T-cell (primary cell): ENCODE data around the gene SPDYE16. TPM values are rescaled to one million over a fixed set of nuclear protein-coding genes. Genes with fewer than 3 reads are reported as not detected.
"Not testable (repeated sequence)": the region's sequence is repeated elsewhere in the genome, so short reads cannot be mapped to it uniquely, and the experiment has no call there.

Experiments
- ATAC-seq, 4 experiments: fragments of 200-7000 bp in 3 of 4; fragments of 150-1000 bp in 1 of 4; cut with Tn5 transposase; replicated peaks in 1 of 4; 1 replicate in 3 of 4; 2 replicates in 1 of 4; pipeline ENCODE4 v1.10.0; 2021; ENCODE audit warnings: moderate library complexity in 3 of 4, mild to moderate bottlenecking in 2 of 4, moderate number of reproducible peaks in 1 of 4
- CTCF ChIA-PET, 2 donors: fragments of 300-600 bp; sonication (Branson Sonifier 250); formaldehyde crosslinking; loops; one replicate each; lab custom pipeline; 2022; ENCODE audit warnings: antibody characterized with exemption in 2 of 2; lab: Charles Lee
- POLR2A ChIA-PET, 2 donors: fragments of 300-600 bp; sonication (Branson Sonifier 250); formaldehyde crosslinking; loops; one replicate each; lab custom pipeline; 2022; ENCODE audit warnings: antibody characterized with exemption in 2 of 2; lab: Charles Lee
- DNase-seq, 35 experiments: peaks; one replicate each; pipeline versions ENCODE4 v3.0.0 to v3.0.0-alpha.2; 2013 to 2023
- H3K27ac ChIP-seq: one replicate; pipeline ENCODE4 v1.5.1; 2013; ENCODE audit warnings: low read length
- H3K27me3 ChIP-seq, 2 experiments: replicated peaks in 1 of 2; 1 replicate in 1 of 2; 2 replicates in 1 of 2; pipeline versions ENCODE4 v1.6.1 to v1.7.0; 2013; ENCODE audit warnings: low read length in 1 of 2, mixed read lengths in 1 of 2; ENCODE audit not compliant: control insufficient read depth in 2 of 2, insufficient read depth in 2 of 2; ENCODE audit errors: extremely low read depth in 1 of 2
- H3K36me3 ChIP-seq, 2 donors: 1 replicate in 1 of 2; 2 replicates in 1 of 2; pipeline versions ENCODE4 v1.6.1 to v1.7.0; 2013; ENCODE audit warnings: low read length in 1 of 2; ENCODE audit not compliant: control insufficient read depth in 2 of 2, insufficient read depth in 1 of 2; ENCODE audit errors: extremely low read depth in 1 of 2
- H3K4me1 ChIP-seq, 2 experiments: 1 replicate in 1 of 2; 2 replicates in 1 of 2; pipeline versions ENCODE4 v1.6.1 to v1.7.0; 2013; ENCODE audit warnings: low read length in 2 of 2, mixed read lengths in 1 of 2; ENCODE audit not compliant: insufficient read depth in 2 of 2, control insufficient read depth in 1 of 2; ENCODE audit errors: extremely low read depth in 1 of 2
- H3K4me3 ChIP-seq, 2 donors: 1 replicate in 1 of 2; 2 replicates in 1 of 2; pipeline versions ENCODE4 v1.5.1 to v1.7.0; 2013; ENCODE audit warnings: mild to moderate bottlenecking in 2 of 2, low read length in 1 of 2, moderate library complexity in 1 of 2; ENCODE audit not compliant: control insufficient read depth in 1 of 2; ENCODE audit errors: extremely low read depth in 1 of 2
- H3K9me3 ChIP-seq: 2 replicates; pipeline ENCODE4 v1.7.0; 2013
- H3K27ac Mint-ChIP-seq, 2 donors: one replicate each; pipeline ENCODE4 v1.8.0; 2020 to 2021; ENCODE audit warnings: mild to moderate bottlenecking in 2 of 2, mixed read lengths in 2 of 2
- H3K27me3 Mint-ChIP-seq, 2 donors: one replicate each; pipeline ENCODE4 v1.8.0; 2021 to 2022; ENCODE audit warnings: mixed read lengths in 2 of 2
- H3K36me3 Mint-ChIP-seq: one replicate; pipeline ENCODE4 v1.8.0; 2021; ENCODE audit warnings: mixed read lengths
- H3K4me1 Mint-ChIP-seq, 3 donors: one replicate each; pipeline ENCODE4 v1.8.0; 2020 to 2022; ENCODE audit warnings: mixed read lengths in 3 of 3, mild to moderate bottlenecking in 1 of 3
- H3K4me3 Mint-ChIP-seq, 3 donors: one replicate each; pipeline ENCODE4 v1.8.0; 2020 to 2022; ENCODE audit warnings: mild to moderate bottlenecking in 3 of 3, mixed read lengths in 3 of 3, moderate library complexity in 3 of 3
- H3K9me3 Mint-ChIP-seq, 3 donors: one replicate each; pipeline ENCODE4 v1.8.0; 2020 to 2022; ENCODE audit warnings: mixed read lengths in 3 of 3
- WGBS: methylation state at CpG from one replicate; pipeline ENCODE4 v1.1.5; 2013; ENCODE audit warnings: missing lambda C conversion rate; ENCODE audit not compliant: insufficient coverage; 5-methylcytosine and 5-hydroxymethylcytosine counted together
- total RNA-seq, 35 experiments: library from RNA in 6 of 35; stranded (reverse) in 6 of 35; fragments of 120-200 nt in 1 of 35; gene quantifications; one replicate each; pipeline versions ENCODE4 v1.2.1 to v1.2.4 and lab custom pipeline; 2013 to 2026

The SPDYE16 gene
- total RNA-seq, 5 donors from 2014 or later (not counting 1 experiment from before 2014, with no cell fraction given): 0.33 to 0.96 (median 0.73) TPM

DNA sequence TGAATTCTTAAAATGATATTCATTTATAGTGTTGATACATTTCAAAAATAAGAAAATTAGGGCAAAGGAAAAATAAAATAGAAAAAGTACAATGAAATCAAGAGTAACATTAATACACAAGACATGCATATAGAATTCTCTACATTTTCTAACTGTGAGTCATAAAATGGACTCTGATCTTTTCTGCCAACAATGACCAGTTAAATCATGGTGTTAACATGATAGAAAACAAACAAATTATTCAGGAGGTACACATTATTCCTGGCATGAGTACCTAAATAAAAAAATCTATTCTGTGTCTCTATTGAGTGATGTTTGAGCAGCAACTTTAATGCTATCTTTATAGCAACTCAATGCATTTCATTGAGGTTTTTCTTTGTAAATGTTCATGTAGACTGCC is 25.6 kb upstream of the SPDYE16 start:
- POLR2A ChIA-PET, H3K4me3 Mint-ChIP-seq, H3K27me3 Mint-ChIP-seq, H3K4me3 ChIP-seq, H3K4me1 ChIP-seq, H3K27ac Mint-ChIP-seq, H3K27ac ChIP-seq, ATAC-seq, CTCF ChIA-PET, H3K9me3 Mint-ChIP-seq, H3K27me3 ChIP-seq, H3K9me3 ChIP-seq, H3K36me3 ChIP-seq, DNase-seq: not testable (repeated sequence)
- H3K36me3 Mint-ChIP-seq: peaks cover 46% of the 10 kb centered on the region
- peaks cover 14 to 37% (median 17%) of the 10 kb centered on the region in 3 donors for H3K4me1 Mint-ChIP-seq

DNA sequence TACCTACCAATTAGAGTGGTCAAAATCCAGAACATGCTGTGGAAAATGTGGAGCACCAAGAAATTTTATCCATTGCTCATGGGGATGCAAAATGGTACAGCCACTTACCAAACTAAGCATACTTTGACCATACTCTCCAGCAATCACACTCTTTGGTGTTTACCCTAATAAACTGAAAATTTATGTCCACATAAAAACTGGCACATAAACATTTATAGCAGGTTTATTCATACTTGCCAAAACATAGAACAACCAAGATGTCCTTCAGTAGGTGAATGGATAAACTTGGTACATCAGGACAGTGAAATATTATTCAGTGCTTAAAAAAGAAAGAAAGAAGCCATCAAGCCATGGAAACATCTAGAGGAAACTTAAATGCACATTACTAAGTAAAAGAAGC is 24.7 kb upstream of the SPDYE16 start:
- H3K9me3 ChIP-seq, H3K4me1 ChIP-seq, H3K27me3 ChIP-seq, CTCF ChIA-PET, H3K9me3 Mint-ChIP-seq, H3K36me3 ChIP-seq, ATAC-seq, H3K27ac Mint-ChIP-seq, DNase-seq, H3K4me3 ChIP-seq, H3K27me3 Mint-ChIP-seq, POLR2A ChIA-PET, H3K27ac ChIP-seq, H3K4me3 Mint-ChIP-seq: not testable (repeated sequence)
- Mint-ChIP-seq H3K4me1 (peaks cover 16 to 42% (median 23%) of the 10 kb centered on the region in 3 donors), H3K36me3 (peaks cover 48% of the 10 kb centered on the region)

GRCh38 chr7:76567311-76567710 is 24.2 kb upstream of the SPDYE16 start:
- ATAC-seq, H3K36me3 ChIP-seq, H3K4me1 ChIP-seq, H3K4me3 ChIP-seq, H3K27ac ChIP-seq, POLR2A ChIA-PET, CTCF ChIA-PET, H3K27me3 ChIP-seq, DNase-seq, H3K9me3 Mint-ChIP-seq, H3K9me3 ChIP-seq, H3K4me3 Mint-ChIP-seq, H3K27ac Mint-ChIP-seq, H3K27me3 Mint-ChIP-seq: not testable (repeated sequence)
- peaks cover 19 to 42% (median 26%) of the 10 kb centered on the region in 3 donors for H3K4me1 Mint-ChIP-seq
- H3K36me3 Mint-ChIP-seq: peaks cover 47% of the 10 kb centered on the region
- WGBS: no CpG with 5 or more reads among the region's 4 CpGs

DNA sequence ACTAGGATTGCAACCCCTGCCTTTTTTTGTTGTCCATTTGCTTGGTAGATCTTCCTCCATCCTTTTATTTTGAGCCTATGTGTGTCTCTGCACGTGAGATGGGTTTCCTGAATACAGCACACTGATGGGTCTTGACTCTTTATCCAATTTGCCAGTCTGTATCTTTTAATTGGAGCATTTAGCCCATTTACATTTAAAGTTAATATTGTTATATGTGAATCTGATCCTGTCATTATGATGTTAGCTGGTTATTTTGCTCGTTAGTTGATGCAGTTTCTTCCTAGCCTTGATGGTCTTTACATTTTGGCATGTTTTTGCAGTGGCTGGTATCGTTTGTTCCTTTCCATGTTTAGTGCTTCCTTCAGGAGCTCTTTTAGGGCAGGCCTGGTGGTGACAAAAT is 21.9 kb upstream of the SPDYE16 start:
- CTCF ChIA-PET, ATAC-seq, H3K9me3 ChIP-seq, H3K4me3 Mint-ChIP-seq, H3K4me3 ChIP-seq, DNase-seq, H3K9me3 Mint-ChIP-seq, POLR2A ChIA-PET, H3K4me1 ChIP-seq, H3K36me3 ChIP-seq, H3K27me3 Mint-ChIP-seq, H3K27me3 ChIP-seq, H3K27ac ChIP-seq, H3K27ac Mint-ChIP-seq: not testable (repeated sequence)
- H3K36me3 Mint-ChIP-seq: peaks cover 47% of the 10 kb centered on the region
- WGBS: no CpG with 5 or more reads among the region's 3 CpGs
- peaks cover 20 to 50% (median 31%) of the 10 kb centered on the region in 3 donors for H3K4me1 Mint-ChIP-seq

GRCh38 chr7:76561342-76561741 is 18.2 kb upstream of the SPDYE16 start:
- POLR2A ChIA-PET, H3K27ac Mint-ChIP-seq, H3K27ac ChIP-seq, H3K36me3 ChIP-seq, H3K4me3 Mint-ChIP-seq, H3K4me1 ChIP-seq, H3K27me3 ChIP-seq, CTCF ChIA-PET, H3K27me3 Mint-ChIP-seq, ATAC-seq, DNase-seq, H3K9me3 Mint-ChIP-seq, H3K9me3 ChIP-seq, H3K4me3 ChIP-seq: not testable (repeated sequence)
- peaks cover 43% of the 10 kb centered on the region for H3K36me3 Mint-ChIP-seq
- H3K4me1 Mint-ChIP-seq: peaks cover 34 to 60% (median 36%) of the 10 kb centered on the region in 3 donors
- WGBS: no CpG with 5 or more reads among the region's 3 CpGs

DNA sequence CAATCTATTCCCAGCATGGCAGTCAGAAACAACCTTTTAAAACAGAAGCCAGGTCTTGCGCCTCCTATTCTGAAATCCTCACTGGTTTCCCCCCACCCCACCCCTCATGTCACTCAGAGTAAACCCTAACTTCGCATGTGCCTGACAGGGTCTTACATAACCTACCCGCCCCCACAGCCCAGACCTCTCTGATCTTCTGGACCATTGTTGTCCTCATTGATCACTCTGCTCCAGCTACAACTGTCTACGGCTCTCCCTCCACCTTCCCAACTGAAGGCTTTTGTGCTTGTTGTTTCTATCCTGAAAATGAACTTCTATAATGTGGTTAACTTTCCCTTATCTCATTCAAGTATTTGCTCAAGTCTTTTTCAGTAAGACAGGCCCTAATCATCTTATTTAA is 17.1 kb upstream of the SPDYE16 start:
- H3K9me3 Mint-ChIP-seq, ATAC-seq, CTCF ChIA-PET, H3K27ac ChIP-seq, H3K4me3 Mint-ChIP-seq, H3K4me1 ChIP-seq, POLR2A ChIA-PET, H3K27me3 Mint-ChIP-seq, H3K36me3 ChIP-seq, DNase-seq, H3K4me3 ChIP-seq, H3K9me3 ChIP-seq, H3K27me3 ChIP-seq, H3K27ac Mint-ChIP-seq: not testable (repeated sequence)
- Mint-ChIP-seq H3K4me1 (peaks cover 37 to 60% (median 40%) of the 10 kb centered on the region in 3 donors), H3K36me3 (peaks cover 40% of the 10 kb centered on the region)
- WGBS: 100% methylated on average over 1 of the region's 4 CpGs

DNA sequence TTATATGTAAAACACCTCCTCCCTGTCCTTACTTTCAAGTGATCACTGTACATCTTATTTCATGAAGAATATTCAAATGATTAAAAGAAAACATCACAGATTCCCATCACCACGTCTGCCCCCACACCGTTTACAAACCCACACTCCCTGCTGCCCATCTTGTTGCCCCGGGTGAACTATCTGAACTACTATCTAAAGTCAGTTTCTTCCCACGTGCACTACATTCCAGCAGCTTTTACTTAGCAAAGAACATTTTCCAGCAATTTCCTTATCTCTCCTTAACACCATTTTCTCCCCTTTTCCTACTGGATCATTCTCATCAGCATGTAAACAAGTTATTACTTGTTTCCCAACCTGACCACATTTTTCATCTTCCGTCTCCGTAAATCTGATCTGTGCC is 16.6 kb upstream of the SPDYE16 start:
- H3K36me3 ChIP-seq, H3K4me1 ChIP-seq, H3K27me3 Mint-ChIP-seq, H3K27ac ChIP-seq, ATAC-seq, H3K27me3 ChIP-seq, H3K27ac Mint-ChIP-seq, H3K4me3 Mint-ChIP-seq, H3K9me3 ChIP-seq, DNase-seq, H3K4me3 ChIP-seq, H3K9me3 Mint-ChIP-seq, POLR2A ChIA-PET, CTCF ChIA-PET: not testable (repeated sequence)
- peaks cover 43% of the 10 kb centered on the region for H3K36me3 Mint-ChIP-seq
- no CpG with 5 or more reads among the region's 6 CpGs for WGBS
- H3K4me1 Mint-ChIP-seq: peaks cover 41 to 62% (median 44%) of the 10 kb centered on the region in 3 donors
